Measurements from ENCODE around the gene CTSA.
"Not testable (repeated sequence)": the region's sequence is repeated elsewhere in the genome, so short reads cannot be mapped to it uniquely, and the experiment has no call there.

The CTSA gene

DNA sequence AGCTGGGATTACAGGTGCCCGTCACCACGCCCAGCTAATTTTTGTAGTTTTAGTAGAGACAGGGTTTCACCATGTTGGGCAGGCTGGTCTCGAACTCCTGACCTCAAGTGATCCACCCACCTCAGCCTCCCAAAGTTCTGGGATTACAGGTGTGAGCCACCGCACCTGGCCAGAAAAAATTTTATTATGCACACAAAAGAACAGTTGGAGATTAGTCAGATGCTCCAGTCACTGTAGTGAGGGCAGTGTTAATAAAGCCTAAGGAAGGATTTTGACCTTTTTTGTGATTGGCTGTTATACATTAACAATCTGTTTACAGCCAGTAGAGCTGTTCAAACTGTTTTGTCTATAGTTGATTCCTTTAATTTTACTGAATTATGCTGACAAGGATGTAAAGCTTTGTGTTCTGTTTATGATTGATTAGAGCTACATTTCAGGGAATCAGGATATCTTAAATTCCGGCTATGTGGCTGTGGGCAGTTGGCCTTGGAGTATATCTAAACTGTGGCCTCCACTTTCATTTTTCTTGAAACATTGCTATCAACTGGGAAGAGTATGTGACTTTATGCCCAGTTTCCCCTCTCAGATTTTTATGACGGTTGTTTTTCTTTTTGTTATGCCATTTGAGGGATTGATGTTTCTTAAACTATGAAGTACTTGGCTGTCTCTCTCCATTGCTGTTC lies 23.9 kb upstream of the CTSA start:
- no peak for DNase-seq

DNA sequence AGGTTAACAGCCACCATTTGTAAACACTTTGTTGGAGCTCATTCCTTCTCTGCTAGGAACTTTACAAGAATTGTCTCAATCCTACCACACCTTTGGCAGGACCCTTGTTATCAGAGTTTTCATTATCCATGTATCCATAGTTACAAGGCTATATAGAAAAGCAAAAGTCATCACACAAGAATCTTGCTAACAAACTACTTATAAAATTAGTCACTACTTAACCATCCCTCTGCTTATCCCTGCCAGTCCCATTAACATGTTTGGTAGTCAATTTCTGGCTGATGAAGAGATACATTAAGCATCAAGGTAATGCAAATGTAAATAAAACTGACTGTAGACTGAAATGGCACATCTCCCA lies 23.3 kb upstream of the CTSA start:
- DNase-seq: no peak

GRCh38 chr20:45872626-45873025 lies 18.5 kb upstream of the CTSA start:
- no peak for DNase-seq

DNA sequence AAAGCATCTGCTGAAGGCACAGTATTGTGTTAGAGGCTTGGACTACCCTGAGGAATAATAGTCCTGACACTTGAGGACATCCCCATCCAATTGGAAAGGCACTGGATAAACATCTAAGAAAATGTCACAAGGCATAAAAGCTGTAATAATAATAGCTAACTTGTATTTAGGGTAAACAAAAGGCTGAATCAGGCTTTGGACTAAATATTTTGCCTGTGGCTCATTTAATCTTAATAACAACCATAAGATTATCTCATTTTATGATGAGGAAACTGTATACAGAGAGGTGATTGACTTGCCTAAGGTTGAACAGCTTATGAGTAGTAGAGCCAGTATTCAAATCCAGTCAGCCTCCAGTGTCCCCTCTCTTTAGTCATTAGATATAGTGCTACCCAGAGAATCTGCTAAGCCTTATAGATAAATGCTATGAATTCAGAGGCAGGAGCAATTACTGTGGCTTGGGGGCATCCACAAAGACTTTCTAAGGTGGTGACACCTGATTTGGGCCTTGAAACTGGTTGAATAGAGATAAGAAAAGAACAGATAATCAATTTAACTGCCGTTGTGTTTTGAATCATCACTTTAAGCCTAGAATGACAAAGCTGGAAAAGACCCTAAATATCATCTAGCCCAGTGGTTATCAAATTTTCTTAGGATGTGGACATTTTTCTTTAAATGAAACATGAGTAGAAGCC lies 17.6 kb upstream of the CTSA start:
- DNase-seq: no peak

GRCh38 chr20:45874104-45874481 lies 17.0 kb upstream of the CTSA start:
- not testable (repeated sequence) for DNase-seq

- no peak for DNase-seq
These were observed 16.6 kb upstream of the CTSA start for GRCh38 chr20:45874576-45874975.

GRCh38 chr20:45878076-45878761 lies 12.9 kb upstream of the CTSA start:
- no peak for DNase-seq

DNA sequence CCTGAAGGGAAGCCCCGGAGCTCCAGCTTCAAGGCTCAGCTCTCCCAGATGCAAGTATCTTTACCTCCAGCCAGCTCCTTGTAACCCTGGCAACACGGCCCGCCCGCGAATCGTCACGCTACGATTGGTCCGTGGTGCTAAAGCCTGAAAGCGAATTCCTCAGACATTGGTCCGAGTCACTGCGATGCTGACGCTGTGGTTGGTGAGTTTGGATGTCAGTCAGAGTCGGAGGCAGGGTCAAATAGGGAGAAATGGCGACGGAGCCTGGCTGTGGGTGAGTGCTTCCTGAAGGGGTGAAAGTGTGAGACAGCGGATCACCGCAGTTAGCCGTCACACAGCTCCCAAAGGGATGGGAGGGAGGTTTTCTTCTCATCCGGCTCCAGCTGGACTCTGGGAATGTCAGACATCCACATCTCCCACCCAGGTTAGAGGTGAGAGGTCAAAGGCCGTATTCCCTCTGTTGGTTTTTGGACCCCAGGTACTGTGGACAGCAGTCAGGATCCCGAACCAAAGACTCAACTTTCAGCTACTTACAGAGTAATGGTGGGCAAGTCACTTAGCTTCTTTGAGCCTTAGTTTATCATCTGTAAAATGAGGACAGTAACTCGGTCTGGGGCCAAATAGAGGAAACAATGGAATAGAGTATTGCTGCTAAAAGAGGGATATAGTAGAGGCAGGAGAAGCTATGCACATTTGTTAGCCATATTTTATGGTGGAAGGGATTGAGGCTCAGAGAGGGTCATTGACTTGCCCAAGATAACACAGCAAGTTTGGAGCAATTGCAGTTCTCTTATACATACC lies 9.9 kb upstream of the CTSA start, which contains the start of gene ZSWIM1:
Gene ZSWIM1, plus strand, starts transcription at position 240 of the 801 bp plus-strand sequence. CDS start 1,366 bp downstream, outside the sequence.
- peak; percentile 96 for DNase-seq

- no peak for DNase-seq
These were observed 8.6 kb upstream of the CTSA start for GRCh38 chr20:45882469-45883099.

DNA sequence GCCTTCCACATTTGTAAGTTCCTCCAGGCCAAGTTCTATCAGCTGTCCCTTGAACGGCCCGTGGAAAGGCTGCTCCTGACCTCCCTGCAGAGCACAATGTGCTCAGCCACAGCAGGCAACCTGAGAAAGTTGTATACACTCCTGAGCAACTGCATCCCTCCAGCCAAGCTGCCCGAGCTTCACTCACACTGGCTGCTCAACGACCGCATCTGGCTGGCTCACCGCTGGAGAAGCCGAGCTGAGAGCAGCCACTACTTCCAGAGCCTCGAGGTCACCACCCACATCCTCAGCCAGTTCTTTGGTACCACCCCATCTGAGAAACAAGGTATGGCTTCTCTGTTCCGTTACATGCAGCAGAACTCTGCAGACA lies 8.1 kb upstream of the CTSA start:
- no peak for DNase-seq

GRCh38 chr20:45886590-45887345 lies 4.4 kb upstream of the CTSA start:
- no peak for DNase-seq

DNA sequence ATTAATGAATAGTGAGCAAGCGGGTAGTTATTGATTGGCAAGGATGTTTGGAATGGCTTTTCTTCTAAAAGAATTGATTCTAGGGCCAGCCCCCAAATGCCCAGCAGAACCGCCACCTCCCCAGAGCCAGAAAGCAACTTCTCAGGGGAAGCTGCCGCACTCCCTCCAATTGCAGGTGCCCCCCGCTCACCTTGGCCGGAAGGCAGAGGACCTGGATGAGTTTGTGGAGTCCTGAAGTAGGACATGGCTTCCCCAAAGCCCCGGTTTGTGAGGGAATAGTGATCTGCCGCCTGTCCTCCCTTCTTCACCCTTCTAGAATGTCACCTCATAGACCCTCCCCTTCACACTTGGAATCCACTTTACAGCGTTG lies 3.8 kb upstream of the CTSA start, which contains the start of gene SPATA25:
Gene SPATA25, minus strand, starts transcription at position 277 of the 370 bp plus-strand sequence. Its CDS starts 32 bp downstream, at position 245.
- DNase-seq: no peak

GRCh38 chr20:45888681-45889080 lies 2.5 kb upstream of the CTSA start:
- no peak for DNase-seq

- DNase-seq: peak; percentile 73
These were observed 804 bp upstream of the CTSA start for GRCh38 chr20:45890077-45890984.

DNA sequence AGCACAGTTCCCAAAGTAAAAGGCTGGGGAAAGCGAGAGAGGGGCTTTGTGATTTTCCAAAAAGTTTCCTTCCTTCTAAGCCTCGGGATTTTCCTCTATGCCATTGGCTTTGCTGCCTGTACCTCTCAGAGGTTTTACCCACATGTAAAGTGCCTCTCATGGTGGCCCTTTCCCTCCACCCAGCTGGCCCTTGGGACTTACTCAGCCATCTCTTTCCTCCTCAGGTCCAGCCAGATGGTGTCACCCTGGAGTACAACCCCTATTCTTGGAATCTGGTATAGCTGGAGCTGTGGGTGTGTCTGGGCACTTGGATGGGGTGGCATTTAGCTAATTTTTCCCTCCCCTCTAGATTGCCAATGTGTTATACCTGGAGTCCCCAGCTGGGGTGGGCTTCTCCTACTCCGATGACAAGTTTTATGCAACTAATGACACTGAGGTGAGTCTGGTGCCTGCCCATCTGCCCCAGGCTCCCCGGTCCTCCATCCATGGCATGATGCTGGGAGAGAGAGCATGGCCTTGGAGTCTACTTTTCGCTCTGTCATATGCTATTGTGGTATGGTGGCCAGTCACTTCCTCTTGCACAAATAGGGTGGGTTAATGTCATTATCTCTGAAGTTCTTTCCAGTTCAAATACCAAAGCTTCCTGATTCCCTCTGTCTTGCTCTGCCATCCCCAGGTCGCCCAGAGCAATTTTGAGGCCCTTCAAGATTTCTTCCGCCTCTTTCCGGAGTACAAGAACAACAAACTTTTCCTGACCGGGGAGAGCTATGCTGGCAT lies 1.1 kb downstream of the CTSA start:
- DNase-seq: peak; percentile 5

GRCh38 chr20:45892828-45893500 lies 1.8 kb downstream of the CTSA start:
- DNase-seq: no peak

- DNase-seq: no peak
These were observed 2.7 kb downstream of the CTSA start for GRCh38 chr20:45893831-45894230.

DNA sequence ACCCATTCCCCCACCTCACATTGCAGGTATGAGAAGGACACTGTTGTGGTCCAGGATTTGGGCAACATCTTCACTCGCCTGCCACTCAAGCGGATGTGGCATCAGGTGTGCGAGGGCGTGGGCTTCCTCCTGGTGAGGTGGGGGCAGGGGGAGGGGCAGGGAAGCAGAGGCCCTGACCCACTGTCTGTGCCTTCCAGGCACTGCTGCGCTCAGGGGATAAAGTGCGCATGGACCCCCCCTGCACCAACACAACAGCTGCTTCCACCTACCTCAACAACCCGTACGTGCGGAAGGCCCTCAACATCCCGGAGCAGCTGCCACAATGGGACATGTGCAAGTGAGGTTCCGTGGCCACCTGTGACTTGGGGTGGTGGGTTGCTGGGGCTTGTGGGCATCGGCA lies 3.7 kb downstream of the CTSA start:
- no peak for DNase-seq

GRCh38 chr20:45896641-45897161 lies 5.6 kb downstream of the CTSA start:
- no peak for DNase-seq

Measured in NCI-H69 (cell line).